Body of pancreas (tissue), 4 donors: ENCODE results near the gene GBP4. TPM values are rescaled to one million over a fixed set of nuclear protein-coding genes. Genes with fewer than 3 reads are reported as not detected.

Experiments used
- ATAC-seq: fragments of 150-250 bp; one replicate; pipeline ENCODE4 v1.9.1; 2016
- DNase-seq, 4 donors: peaks; one replicate each; pipeline ENCODE4 v3.0.0-alpha.2; 2019
- H3K27ac ChIP-seq, 4 donors: fragments of 200-600 bp; sonication (generic); 1 replicate in 3 of 4; 2 replicates in 1 of 4; pipeline versions ENCODE4 v1.5.1 to v1.6.1; 2016 to 2019; ENCODE audit warnings: mild to moderate bottlenecking in 1 of 4, mixed read lengths in 1 of 4, moderate library complexity in 1 of 4
- H3K27me3 ChIP-seq, 2 donors: fragments of 200-600 bp; sonication (generic); one replicate each; pipeline ENCODE4 v1.6.0; 2016; ENCODE audit warnings: mild to moderate bottlenecking in 1 of 2
- H3K36me3 ChIP-seq, 2 donors: fragments of 200-600 bp; sonication (generic); replicated peaks in 1 of 2; 2 replicates each; pipeline ENCODE4 v1.5.1; 2016; ENCODE audit warnings: low read depth in 2 of 2; ENCODE audit not compliant: insufficient read depth in 1 of 2
- H3K4me1 ChIP-seq: fragments of 200-600 bp; sonication (generic); one replicate; pipeline ENCODE4 v1.6.0; 2016
- H3K4me3 ChIP-seq, 2 donors: fragments of 200-600 bp; sonication (generic); 1 replicate in 1 of 2; 2 replicates in 1 of 2; pipeline ENCODE4 v1.5.1; 2016 to 2019
- H3K9me3 ChIP-seq, 3 donors: fragments of 200-600 bp; sonication (generic); 1 replicate in 2 of 3; 2 replicates in 1 of 3; pipeline ENCODE4 v1.5.1; 2016
- CTCF ChIP-seq, 7 experiments: fragments of 450-650 bp in 4 of 7; fragments of 200-600 bp in 3 of 7; sonication (generic) in 3 of 7; IDR thresholded peaks; one replicate each; pipeline ENCODE4 v1.5.1; 2016 to 2019; ENCODE audit warnings: antibody characterized with exemption in 7 of 7
- POLR2A ChIP-seq, 3 donors: fragments of 450-650 bp; IDR thresholded peaks; one replicate each; pipeline ENCODE4 v1.6.1; 2016; ENCODE audit warnings: antibody characterized with exemption in 3 of 3, mild to moderate bottlenecking in 2 of 3
- WGBS, 2 donors: methylation state at CpG; one replicate each; pipeline ENCODE4 v1.1.5; 2017; 5-methylcytosine and 5-hydroxymethylcytosine counted together
- intact Hi-C: fragments of 100-400 bp; cut with DNase I; formaldehyde crosslinking; loops from one replicate; pipeline ENCODE4 v1.15.1; 2023
- total RNA-seq, 2 donors: library from RNA; depleted of rRNA; stranded (reverse); fragments of >200 nt; gene quantifications; one replicate each; pipeline ENCODE4 v1.1.0, GENCODE V29; 2016

GBP4 gene
- total RNA-seq, 2 donors from 2014 or later: 0.66 to 2.6 TPM

DNA sequence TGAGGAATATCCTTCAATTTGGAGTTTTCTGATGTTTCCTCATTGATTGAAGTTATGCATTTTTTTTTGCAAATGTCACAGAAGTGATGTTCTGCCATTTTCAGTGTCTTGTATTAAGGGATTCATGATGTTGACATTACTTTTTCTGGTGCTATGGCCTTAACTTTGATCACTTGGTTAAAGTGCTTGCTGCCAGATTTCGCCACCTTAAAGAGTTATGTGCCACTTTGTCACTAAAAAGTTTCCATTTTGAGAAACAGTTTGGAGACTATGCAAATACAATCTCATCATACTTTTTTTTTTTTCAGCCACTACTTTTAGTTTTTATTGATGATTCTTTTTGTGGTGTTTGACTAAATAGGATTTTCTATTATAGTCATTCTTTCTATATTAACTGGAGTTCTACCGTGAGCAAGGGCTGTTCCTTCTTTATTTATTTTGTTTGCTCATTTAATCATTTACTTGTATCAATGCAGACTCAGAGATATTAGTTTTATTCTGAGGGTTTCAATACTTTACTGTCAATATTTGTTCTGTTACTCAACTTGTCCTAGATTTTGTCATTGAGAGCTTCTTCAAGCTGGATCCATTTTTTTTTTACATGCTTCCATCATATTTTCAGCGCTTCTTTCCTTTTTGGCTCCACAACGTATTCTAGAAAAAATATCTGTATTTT is 26.1 kb downstream of the GBP4 start:
- ATAC-seq (no peak), DNase-seq (no peak)
- Histone ChIP-seq H3K27ac (no peak overlapping the region), H3K36me3 (no peaks in the 10 kb centered on the region), H3K27me3 (no peaks in the 10 kb centered on the region), H3K9me3 (no peaks in the 10 kb centered on the region), H3K4me1 (no peaks in the 10 kb centered on the region), H3K4me3 (no peak overlapping the region)
- intact Hi-C loops: no loop called here
- TF ChIP-seq POLR2A (IDR thresholded peaks at IDR 0.05) (no peak), CTCF (IDR thresholded peaks at IDR 0.05) (no peak)
- 73 to 76% methylated on average over 4 of the region's 4 CpGs for WGBS, 2 donors

DNA sequence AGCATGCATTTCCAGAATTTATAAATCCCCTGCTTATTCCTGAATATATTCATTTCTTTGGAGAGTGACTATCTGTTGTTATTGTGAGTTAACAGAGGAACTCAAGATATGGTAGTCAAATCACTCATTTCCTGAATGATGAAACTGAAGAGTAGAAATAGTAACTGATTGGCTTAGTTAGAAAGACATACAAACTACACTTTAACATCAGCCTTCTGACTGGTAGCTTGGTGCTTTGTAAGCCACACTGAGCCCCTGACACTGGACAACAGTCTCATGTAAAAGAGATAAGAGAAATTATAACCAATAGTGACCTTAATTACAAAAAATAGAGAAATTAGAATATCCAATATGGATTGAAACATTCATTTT is 27.7 kb downstream of the GBP4 start:
- H3K27me3 ChIP-seq: no peaks in the 10 kb centered on the region
- DNase-seq (no peak), ATAC-seq (no peak)
- no peaks in the 10 kb centered on the region for H3K9me3 ChIP-seq
- intact Hi-C loops: no loop called here
- no peak overlapping the region for H3K27ac ChIP-seq
- no peaks in the 10 kb centered on the region for H3K4me1 ChIP-seq
- TF ChIP-seq CTCF (IDR thresholded peaks at IDR 0.05) (no peak), POLR2A (IDR thresholded peaks at IDR 0.05) (no peak)
- no peaks in the 10 kb centered on the region for H3K36me3 ChIP-seq
- no peak overlapping the region for H3K4me3 ChIP-seq

GRCh38 chr1:89170170-89171066 is 28.3 kb downstream of the GBP4 start:
- H3K9me3 ChIP-seq: no peaks in the 10 kb centered on the region
- H3K27me3 ChIP-seq: no peaks in the 10 kb centered on the region
- TF ChIP-seq POLR2A (IDR thresholded peaks at IDR 0.05) (no peak), CTCF (IDR thresholded peaks at IDR 0.05) (no peak)
- no peaks in the 10 kb centered on the region for H3K4me1 ChIP-seq
- no peaks in the 10 kb centered on the region for H3K36me3 ChIP-seq
- DNase-seq: no peak
- intact Hi-C loops: no loop called here
- H3K27ac ChIP-seq: no peak overlapping the region
- no peak for ATAC-seq
- H3K4me3 ChIP-seq: no peak overlapping the region
- WGBS, 2 donors: 87 to 94% methylated on average over 4 of the region's 4 CpGs

GRCh38 chr1:89169166-89169565 is 29.6 kb downstream of the GBP4 start:
- 10 to 11% methylated on average over 2 of the region's 2 CpGs for WGBS, 2 donors
- Histone ChIP-seq H3K27ac (no peak overlapping the region), H3K36me3 (no peaks in the 10 kb centered on the region), H3K9me3 (no peaks in the 10 kb centered on the region), H3K4me1 (no peaks in the 10 kb centered on the region), H3K4me3 (no peak overlapping the region), H3K27me3 (no peaks in the 10 kb centered on the region)
- ATAC-seq (no peak), DNase-seq (no peak)
- TF ChIP-seq CTCF (IDR thresholded peaks at IDR 0.05): no peak
- TF ChIP-seq POLR2A (IDR thresholded peaks at IDR 0.05): no peak
- intact Hi-C loops: no loop called here
